ENCODE measurements around the gene SCN4A.
"Not testable (repeated sequence)": the region's sequence is repeated elsewhere in the genome, so short reads cannot be mapped to it uniquely, and the experiment has no call there.

SCN4A gene

GRCh38 chr17:63983320-63983719 is 10.6 kb upstream of the SCN4A start:
- H3K27me3 Mint-ChIP-seq, result no peaks in the 10 kb centered on the region
- H3K4me1 Mint-ChIP-seq (ENCODE audit: low read depth), result peaks cover 20% of the 10 kb centered on the region
- H3K36me3 Mint-ChIP-seq (ENCODE audit: low read depth), result no peaks in the 10 kb centered on the region
- DNase-seq, result no peak
- peaks cover 10% of the 10 kb centered on the region for H3K9me3 Mint-ChIP-seq
- H3K27ac Mint-ChIP-seq, result no peak overlapping the region
- H3K4me3 Mint-ChIP-seq, result no peak overlapping the region

- H3K4me3 Mint-ChIP-seq; DNase-seq; H3K27ac Mint-ChIP-seq; H3K36me3 Mint-ChIP-seq (ENCODE audit: low read depth); H3K27me3 Mint-ChIP-seq: not testable (repeated sequence)
- H3K9me3 Mint-ChIP-seq, result peaks cover 10% of the 10 kb centered on the region
- H3K4me1 Mint-ChIP-seq (ENCODE audit: low read depth), result peaks cover 20% of the 10 kb centered on the region
These were observed 9.9 kb upstream of the SCN4A start for GRCh38 chr17:63982641-63983040.

DNA sequence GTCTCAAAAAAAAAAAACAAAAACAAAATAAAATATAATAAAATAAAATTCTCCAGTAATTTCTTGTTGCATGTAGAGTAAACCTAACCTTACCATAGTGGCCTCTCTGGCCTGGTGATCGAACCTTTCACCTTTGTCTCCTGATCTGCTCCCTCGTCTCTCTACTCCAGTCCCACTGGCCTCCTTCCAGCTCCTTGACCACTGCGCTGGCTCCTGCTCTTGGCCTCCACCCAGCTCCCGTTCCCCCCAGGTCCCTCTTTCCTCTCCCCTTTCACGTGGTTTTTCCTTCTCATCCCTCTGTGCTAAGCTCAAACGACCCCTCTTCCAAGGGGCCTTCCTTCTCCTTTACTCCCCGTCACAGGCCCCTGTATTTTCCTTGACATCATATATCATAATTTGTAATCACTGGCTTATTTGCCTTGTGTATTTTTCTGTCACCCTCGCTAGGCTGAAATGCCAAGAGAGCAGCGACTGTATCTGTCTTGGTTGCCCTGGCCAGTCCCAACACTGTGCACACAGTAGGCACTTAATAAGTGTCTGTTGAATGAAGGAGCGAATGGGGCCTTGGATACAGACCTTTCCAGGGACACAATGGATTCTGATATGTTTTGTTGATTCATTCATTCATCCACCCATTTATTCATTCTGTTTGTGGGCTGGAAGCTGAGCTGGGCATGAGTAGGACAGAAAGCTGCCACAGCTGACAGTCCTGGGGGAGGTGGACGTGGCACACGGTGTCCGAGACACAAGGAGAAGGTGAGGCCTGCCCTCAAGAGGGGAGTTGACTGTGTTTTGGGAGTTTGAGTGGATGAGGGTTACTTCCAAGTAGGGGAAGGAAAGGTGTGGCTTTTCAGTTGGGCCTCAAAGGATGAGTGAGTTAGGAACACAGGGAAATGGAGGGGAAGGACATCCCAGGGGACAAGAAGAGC is 5.8 kb upstream of the SCN4A start:
- H3K27ac Mint-ChIP-seq, result no peak overlapping the region
- H3K9me3 Mint-ChIP-seq, result peaks cover 10% of the 10 kb centered on the region
- H3K4me3 Mint-ChIP-seq, result no peak overlapping the region
- H3K27me3 Mint-ChIP-seq, result no peaks in the 10 kb centered on the region
- no peak for DNase-seq
- H3K36me3 Mint-ChIP-seq (ENCODE audit: low read depth), result no peaks in the 10 kb centered on the region
- H3K4me1 Mint-ChIP-seq (ENCODE audit: low read depth), result peaks cover 18% of the 10 kb centered on the region

DNA sequence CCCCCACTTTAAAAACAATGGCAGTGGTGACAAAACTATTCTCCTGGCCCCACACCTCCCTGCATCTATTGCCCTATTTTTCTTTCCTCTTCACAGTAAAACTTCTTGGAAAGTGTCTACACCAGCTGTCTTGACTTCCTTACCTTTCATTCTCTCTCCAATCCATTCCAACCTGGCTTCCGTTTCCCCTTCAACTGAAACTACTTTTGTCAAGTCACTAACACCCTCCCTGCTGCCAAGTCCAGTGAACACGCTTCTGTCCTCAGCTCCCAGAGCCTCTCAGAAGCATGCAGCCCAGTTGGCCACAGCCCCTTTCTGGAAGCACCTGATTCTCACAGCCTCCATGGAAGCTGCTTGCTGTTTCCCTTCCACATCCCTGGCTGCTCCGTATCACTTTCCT is 4.0 kb upstream of the SCN4A start:
- H3K4me3 Mint-ChIP-seq, result no peak overlapping the region
- no peaks in the 10 kb centered on the region for H3K36me3 Mint-ChIP-seq (ENCODE audit: low read depth)
- no peak overlapping the region for H3K27ac Mint-ChIP-seq
- peaks cover 18% of the 10 kb centered on the region for H3K4me1 Mint-ChIP-seq (ENCODE audit: low read depth)
- no peak for DNase-seq
- H3K27me3 Mint-ChIP-seq, result no peaks in the 10 kb centered on the region
- peaks cover 1% of the 10 kb centered on the region for H3K9me3 Mint-ChIP-seq

DNA sequence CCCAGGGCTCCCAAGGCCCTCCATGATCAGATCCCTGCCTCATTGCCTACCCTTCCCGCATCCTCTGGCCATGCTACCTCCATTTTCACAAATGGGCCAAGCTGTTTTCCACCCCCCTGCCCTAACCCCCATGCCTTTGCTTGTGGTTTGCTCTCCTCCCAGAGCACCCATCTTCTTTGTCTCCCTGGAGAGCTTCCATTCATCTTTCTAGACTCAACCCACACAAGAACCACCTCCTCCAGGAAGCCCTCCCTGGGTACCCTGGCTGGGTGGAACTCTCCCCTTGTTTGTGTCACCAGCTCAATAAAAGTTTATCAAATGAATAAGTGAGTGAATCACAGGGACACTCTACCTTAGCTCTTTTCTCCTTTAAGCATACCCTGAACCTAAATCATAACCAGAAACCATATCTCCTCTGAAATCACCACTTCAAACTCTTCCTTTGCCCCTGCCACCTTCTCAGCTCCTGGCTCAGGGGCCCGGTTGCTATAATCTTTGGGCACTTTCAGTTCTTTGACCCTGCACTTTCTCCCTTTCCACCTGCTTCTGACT is 2.9 kb upstream of the SCN4A start:
- DNase-seq, result no peak
- Mint-ChIP-seq H3K4me1 (ENCODE audit: low read depth) (peaks cover 18% of the 10 kb centered on the region), H3K9me3 (no peaks in the 10 kb centered on the region), H3K36me3 (ENCODE audit: low read depth) (no peaks in the 10 kb centered on the region), H3K27ac (no peak overlapping the region), H3K4me3 (no peak overlapping the region), H3K27me3 (no peaks in the 10 kb centered on the region)

DNA sequence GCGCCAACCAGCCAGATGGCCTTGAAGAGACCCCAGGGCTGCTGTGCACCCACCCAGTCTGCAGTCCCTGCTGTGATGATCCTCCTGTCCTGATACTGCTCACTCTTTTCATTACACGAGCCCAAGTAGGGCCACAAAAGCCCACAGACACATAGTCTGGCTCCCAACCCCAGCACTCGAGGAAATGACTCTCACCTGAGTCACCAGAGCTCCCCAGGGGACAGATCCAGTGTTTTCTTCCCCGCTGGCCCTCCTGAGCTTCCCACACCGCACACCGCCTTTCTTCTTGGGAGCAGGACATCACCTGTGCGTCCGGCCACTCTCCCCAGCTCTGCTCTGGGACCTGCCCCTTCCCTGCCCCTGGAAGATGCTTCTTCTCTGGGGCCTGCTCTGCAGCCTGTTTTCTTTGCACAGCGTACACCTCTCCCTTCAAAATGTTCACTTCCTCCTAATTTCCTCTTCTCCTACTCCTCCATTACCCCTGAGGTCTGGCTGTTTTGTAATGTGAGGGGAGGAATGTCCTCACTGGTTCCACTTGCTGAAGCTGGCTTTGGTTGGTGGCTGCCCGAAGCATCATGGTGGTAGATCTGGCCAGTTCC is 2.0 kb upstream of the SCN4A start:
- no peak overlapping the region for H3K27ac Mint-ChIP-seq
- no peak for DNase-seq
- peaks cover 18% of the 10 kb centered on the region for H3K4me1 Mint-ChIP-seq (ENCODE audit: low read depth)
- no peaks in the 10 kb centered on the region for H3K27me3 Mint-ChIP-seq
- H3K9me3 Mint-ChIP-seq, result no peaks in the 10 kb centered on the region
- H3K36me3 Mint-ChIP-seq (ENCODE audit: low read depth), result no peaks in the 10 kb centered on the region
- no peak overlapping the region for H3K4me3 Mint-ChIP-seq

- H3K27ac Mint-ChIP-seq, result no peak overlapping the region
- H3K27me3 Mint-ChIP-seq, result no peaks in the 10 kb centered on the region
- H3K36me3 Mint-ChIP-seq (ENCODE audit: low read depth), result no peaks in the 10 kb centered on the region
- DNase-seq, result no peak
- no peak overlapping the region for H3K4me3 Mint-ChIP-seq
- H3K4me1 Mint-ChIP-seq (ENCODE audit: low read depth), result peaks cover 18% of the 10 kb centered on the region
- no peaks in the 10 kb centered on the region for H3K9me3 Mint-ChIP-seq
These were observed 1.3 kb upstream of the SCN4A start for GRCh38 chr17:63973930-63974593.

DNA sequence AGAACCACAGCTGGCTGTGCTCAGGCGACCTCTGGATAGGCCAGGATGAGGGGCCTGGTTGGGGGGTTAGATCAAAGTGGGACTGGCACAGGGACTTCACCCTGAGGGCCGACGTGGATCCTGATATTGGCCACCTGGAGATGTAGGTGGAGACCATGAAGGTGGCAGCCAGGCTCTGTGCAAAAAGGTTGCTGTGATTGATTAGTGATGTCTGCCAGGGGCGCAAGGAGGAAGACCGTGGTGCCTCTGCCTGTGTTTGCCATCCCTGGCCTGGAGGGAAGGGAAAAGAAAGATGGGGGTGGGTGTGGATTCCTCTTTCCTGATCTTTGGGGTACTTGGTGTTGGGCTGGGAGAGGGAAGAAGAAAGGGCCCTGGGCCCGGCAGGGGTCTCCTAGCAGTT is 529 bp upstream of the SCN4A start:
- Mint-ChIP-seq H3K4me1 (ENCODE audit: low read depth) (peaks cover 20% of the 10 kb centered on the region), H3K27me3 (no peaks in the 10 kb centered on the region), H3K36me3 (ENCODE audit: low read depth) (no peaks in the 10 kb centered on the region), H3K27ac (no peak overlapping the region), H3K4me3 (no peak overlapping the region), H3K9me3 (no peaks in the 10 kb centered on the region)
- DNase-seq, result no peak

DNA sequence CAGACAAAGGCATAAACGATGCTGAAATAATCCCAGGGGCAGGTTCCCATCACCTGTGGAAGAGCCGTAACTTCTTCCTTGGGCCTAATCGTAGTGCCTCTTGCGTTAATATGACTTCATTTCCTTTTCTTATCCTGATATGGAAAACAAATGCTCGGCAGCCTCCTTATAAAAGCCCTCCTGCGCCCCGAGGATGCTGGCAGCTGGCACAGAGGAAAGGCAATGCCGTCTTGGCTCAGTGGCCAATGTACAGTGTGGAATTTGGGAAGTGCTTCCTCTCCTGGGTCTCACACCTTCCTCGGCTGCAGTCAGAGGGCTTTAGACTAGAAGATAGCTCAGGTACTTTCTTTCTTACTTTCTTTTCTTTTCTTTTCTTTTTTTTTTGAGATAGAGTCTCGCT is 3.4 kb downstream of the SCN4A start:
- Mint-ChIP-seq H3K36me3 (ENCODE audit: low read depth) (no peaks in the 10 kb centered on the region), H3K27ac (no peak overlapping the region), H3K9me3 (no peaks in the 10 kb centered on the region), H3K27me3 (no peaks in the 10 kb centered on the region), H3K4me3 (no peak overlapping the region), H3K4me1 (ENCODE audit: low read depth) (peaks cover 24% of the 10 kb centered on the region)
- DNase-seq, result no peak

- Mint-ChIP-seq H3K4me3 (no peak overlapping the region), H3K9me3 (no peaks in the 10 kb centered on the region), H3K27ac (no peak overlapping the region), H3K36me3 (ENCODE audit: low read depth) (no peaks in the 10 kb centered on the region), H3K4me1 (ENCODE audit: low read depth) (peaks cover 23% of the 10 kb centered on the region), H3K27me3 (no peaks in the 10 kb centered on the region)
- no peak for DNase-seq
These were observed 4.8 kb downstream of the SCN4A start for GRCh38 chr17:63967953-63968352.

- no peak overlapping the region for H3K4me3 Mint-ChIP-seq
- peaks cover 23% of the 10 kb centered on the region for H3K4me1 Mint-ChIP-seq (ENCODE audit: low read depth)
- H3K27ac Mint-ChIP-seq, result peak overlapping the region; percentile 64
- H3K36me3 Mint-ChIP-seq (ENCODE audit: low read depth), result no peaks in the 10 kb centered on the region
- H3K27me3 Mint-ChIP-seq, result no peaks in the 10 kb centered on the region
- no peaks in the 10 kb centered on the region for H3K9me3 Mint-ChIP-seq
- DNase-seq, result peak; percentile 44
These were observed 6.0 kb downstream of the SCN4A start for GRCh38 chr17:63966646-63967264.

DNA sequence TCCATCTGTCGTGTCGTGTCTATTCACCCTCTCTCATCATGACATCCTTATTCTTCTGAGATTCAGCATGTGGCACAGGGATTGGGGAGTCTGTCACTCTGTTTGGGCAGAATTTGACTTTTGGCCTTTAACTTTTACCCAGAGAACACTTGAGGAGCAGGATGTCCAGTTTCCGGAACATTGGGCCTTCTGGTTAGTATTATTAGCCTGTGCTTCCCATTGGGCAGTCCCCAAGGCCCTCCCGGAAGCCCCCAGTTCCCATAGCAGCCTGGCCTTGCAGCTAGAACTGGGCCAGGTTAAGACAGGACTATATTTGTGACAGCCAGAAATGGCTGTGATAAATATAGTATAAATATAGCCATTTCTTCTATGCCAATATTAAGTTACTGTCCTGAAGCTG is 9.6 kb downstream of the SCN4A start:
- Mint-ChIP-seq H3K27ac (no peak overlapping the region), H3K27me3 (no peaks in the 10 kb centered on the region), H3K36me3 (ENCODE audit: low read depth) (no peaks in the 10 kb centered on the region), H3K9me3 (no peaks in the 10 kb centered on the region), H3K4me1 (ENCODE audit: low read depth) (peaks cover 24% of the 10 kb centered on the region), H3K4me3 (no peak overlapping the region)
- DNase-seq, result no peak

DNA sequence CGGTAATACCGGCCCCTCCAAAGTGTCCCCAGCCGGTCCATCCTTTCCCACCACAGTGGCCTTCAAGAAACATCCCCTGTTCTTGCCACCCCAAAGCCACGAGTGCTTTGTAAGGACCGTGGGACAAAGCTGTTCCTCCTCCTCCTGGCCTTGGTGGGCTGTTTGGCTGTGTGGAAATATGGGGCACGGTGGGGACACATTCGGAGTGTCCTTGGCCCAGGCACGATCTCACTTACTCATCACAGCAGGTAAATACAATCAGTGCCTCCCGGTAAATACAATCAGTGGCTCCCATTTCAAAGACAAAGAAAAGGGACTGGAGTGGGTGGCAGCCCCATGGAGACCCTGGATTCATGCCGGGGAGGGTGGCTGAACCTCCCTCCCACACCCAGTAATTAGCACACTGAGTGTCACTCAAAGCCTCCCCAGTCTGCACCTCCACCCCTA is 10.4 kb downstream of the SCN4A start:
- Mint-ChIP-seq H3K27me3 (no peaks in the 10 kb centered on the region), H3K36me3 (ENCODE audit: low read depth) (no peaks in the 10 kb centered on the region), H3K27ac (no peak overlapping the region), H3K9me3 (no peaks in the 10 kb centered on the region), H3K4me1 (ENCODE audit: low read depth) (peaks cover 17% of the 10 kb centered on the region), H3K4me3 (no peak overlapping the region)
- DNase-seq, result no peak
